NOMO-1 treated with dmso at 0.1 percent for 144 hours (cell line): ENCODE data around the gene FHIT.

Source experiments
- DNase-seq: peaks from one replicate; lab custom pipeline; 2025; ENCODE audit not compliant: unreplicated experiment; lab: John Stamatoyannopoulos, UW

Gene FHIT

DNA sequence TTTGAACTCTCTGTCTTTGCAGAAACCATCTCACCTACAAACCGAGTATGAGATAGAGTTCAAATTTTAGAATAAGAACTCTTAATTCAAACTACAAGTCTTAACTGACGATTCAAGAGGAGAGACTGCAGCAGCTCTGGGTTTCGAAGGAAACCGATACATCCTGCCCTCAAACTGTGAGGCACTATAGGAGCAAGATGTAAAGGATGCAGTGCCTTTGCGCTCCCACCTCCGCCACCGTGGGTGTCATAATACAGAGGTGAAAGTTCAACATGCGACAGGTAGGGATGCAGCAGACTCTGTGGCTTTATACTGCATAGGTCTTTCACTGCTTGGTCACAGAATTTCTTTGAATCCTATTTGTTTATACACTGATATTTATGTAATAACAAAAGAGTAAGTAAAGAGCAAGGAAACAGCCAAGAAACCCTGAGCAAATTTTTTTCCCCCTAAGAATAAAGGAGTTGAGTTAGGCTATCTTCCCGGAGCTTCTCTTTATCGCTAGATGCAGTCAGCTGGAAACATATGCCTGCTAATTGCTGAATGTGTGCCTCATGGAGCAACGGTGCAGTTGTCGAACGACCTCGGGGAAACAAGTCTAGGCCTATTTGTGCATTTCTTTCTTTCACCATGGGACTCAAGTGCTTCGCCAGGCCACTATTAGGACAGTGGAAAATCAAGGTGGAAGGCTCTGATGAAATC is 1103.9 kb downstream of the FHIT start:
- DNase-seq: no peak

DNA sequence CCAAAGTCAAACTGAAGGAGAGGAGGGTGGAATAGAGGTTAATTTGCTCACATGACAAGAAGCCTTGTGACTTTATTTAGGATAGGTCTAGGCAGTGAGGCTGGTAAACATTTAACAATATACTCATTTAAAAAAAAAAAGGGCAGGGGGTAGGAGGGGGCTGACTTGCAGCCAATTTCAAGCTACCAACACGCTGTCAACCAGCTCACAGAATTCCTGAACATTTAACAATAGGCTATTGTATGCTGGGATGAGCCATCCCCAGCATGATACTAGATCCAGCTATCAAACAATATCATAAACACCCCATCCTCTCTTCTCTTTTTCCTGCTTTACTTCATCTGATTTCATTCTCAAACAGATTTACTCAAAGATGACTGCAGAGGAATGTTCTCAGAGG is 1105.1 kb downstream of the FHIT start:
- DNase-seq: no peak

DNA sequence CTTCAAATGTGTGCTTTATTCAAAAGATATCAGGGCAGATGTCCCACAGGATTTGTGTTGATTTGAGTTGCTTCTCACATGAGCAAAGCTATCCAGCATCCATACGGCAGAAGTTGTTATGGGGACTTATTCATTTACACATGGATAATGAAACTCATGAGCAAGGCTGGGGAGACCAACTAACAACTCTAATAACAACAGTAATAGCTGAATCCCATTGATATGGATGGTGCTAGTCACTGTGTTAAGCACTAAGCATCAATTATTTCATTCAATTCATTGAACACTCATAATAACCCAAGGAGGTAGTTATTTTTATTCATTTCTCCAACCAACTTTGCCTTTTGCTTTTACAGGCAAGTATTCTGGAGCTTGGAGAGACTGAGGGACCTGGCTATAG is 1107.2 kb downstream of the FHIT start:
- DNase-seq: no peak

DNA sequence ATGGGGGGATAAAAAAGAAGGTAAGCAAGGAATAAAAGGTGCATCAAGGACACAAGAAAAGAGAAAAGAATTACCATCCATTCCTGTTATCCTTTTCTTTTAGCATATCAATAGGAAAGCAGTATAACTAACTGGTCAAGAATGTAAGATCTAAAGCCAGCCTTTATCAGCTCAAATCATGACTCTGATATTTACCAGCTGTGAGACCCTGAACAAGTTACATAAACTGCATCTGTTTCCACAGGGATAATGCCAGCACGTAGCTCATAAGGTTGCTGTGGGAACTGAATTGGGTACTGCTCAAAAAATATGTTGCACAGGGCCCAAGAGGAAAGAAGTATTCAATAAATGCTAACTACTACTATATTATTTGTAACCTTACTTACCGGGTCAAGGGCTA is 1109.2 kb downstream of the FHIT start:
- DNase-seq: no peak

DNA sequence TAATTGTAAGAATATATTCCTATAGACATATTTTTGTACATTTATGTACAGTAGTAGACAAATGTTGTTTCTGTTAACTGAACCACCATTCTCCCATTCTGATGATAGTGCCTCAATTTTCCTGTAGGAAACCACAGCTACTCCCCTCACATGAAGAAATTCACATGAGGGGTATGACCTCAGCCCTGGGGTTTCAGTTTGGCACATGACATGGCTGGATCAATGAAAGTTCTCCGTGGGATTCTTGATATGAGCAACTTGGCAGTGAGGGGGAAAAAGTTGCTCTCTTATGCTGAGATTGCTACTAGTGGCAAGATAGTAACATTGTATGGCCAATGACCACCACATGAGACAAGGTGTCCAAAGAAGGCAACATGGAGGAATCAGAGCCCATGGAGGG is 1111.1 kb downstream of the FHIT start:
- no peak for DNase-seq

DNA sequence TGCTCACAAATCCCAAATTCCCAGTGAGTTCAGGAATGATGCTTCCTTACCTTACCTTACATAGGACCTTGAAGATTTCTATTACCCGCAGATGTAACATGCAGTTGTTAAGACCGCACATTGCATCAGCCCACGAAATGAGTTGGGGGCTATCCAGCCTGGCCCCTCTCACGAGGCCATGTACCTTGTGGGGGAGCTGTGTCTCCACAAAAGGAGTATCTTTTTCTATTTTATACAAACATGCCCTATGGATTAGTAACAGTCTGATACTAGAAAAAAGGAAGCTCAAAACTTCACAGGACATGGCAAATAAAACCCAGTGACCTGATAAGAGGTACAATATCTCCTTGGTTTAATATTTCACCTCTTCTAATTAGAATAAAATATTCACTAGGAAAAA is 1114.7 kb downstream of the FHIT start:
- no peak for DNase-seq

DNA sequence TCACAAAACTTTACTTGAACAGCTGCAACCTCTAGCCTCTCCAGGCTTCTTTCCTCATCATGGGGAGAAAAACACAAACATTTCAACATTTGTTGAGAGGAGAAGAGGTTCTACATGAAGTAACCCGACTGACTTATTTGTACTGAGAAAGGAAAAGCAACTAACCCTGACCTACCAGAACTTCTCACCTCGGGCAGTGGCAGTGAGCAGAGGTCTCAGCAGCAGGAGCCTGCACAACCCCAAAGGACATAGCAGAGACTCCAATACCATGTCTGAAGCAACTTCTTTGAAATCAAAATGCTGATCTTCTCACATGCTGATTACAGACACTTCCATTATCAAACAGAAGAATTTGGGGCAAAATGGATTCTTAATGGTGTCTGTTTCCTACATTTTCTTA is 1115.8 kb downstream of the FHIT start:
- no peak for DNase-seq

DNA sequence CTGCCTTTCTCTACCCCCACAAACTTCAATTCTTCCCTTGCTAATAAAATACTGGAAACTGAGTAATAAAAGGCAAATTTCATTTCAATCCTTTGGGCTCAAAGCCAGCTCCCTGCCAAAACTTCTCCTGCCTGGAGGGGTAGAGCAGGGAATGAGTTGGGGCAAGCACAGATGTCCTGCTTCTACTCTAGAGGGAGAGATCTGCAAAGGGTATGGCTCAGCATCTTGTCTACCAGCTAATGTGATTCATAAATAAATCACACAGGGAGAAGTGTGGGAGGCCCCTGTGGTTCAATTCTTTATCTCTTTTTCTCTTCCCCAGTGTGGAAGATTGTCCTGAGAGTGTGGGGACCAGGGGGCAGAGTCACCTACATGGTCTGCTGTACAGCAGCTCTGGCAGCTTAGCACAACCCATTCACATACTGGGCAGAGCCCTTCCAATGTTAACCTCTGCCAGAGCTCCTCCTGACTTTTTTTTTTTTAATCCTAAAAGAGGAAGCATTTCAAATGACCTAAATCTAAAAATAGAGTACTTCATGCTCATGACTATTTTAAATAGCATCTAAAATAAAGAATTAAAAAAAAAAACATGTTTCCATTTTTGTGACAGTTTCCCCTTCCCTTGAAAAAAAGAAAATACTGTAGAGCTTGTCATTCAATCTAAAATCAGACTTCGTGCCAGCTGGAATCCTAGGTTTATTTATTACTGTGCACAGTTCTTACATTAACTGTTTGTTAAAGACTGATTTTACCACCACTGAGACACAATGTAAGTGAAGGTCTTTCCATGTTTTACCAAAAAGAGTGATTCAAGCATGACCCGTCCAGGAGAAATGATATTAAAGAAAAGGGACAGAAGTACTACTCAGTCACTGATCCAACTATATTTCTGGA is 1117.7 kb downstream of the FHIT start:
- DNase-seq: peak; percentile 17

DNA sequence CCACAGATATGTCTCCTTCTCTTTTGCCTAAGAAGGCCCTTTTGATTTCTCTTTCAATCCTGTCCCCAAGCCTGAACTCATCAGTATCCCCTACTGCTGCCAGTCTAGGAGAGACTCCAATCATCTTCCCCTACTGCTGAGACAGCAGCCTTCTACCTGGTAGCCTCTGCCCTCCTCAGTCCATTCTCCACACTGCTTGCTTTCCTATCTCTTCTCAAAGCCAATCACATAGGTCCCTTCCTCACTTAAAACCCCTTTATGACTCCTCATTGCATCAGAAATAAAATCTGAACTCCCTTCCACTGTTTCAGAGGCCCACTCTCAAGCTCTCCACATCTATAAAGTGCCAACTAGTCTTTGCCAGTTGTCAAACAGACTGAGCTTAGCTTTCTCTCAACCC is 1119.6 kb downstream of the FHIT start:
- DNase-seq: no peak

DNA sequence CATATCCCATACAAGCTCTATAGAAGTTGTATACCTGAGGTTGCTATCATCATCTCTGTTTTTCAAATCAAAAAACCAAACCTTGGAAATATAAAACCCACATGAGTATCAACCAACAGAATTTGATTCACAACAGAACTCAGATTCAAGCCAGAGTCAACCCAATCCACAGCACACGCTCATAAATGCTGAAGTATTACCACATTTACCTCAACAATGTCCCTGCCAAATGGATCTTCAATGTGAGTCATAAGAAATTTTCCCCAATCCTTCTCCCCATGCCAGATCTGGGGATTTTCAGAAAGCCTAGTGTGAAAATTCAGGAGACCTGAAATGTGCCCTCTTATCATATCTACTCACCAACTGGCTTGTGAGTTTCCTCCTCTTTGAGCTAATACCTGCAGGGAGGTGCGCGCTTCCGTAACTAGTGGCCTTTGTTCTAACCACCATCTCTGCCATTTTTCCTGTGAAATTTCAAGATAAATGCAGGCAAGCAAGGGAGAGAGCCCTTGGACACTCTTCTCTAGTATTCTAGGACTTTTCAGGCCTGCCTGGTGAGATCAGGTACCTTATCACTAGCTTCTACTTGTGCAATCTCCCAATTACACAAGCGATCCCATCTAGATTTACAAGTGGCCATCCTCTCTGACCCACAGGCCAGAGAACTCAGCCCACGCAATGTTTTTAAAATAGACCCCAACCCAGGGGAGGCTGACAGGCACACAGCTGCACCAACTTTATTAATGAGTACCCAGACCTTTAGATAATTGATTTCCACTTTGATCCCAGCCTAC is 1124.5 kb downstream of the FHIT start:
- no peak for DNase-seq

DNA sequence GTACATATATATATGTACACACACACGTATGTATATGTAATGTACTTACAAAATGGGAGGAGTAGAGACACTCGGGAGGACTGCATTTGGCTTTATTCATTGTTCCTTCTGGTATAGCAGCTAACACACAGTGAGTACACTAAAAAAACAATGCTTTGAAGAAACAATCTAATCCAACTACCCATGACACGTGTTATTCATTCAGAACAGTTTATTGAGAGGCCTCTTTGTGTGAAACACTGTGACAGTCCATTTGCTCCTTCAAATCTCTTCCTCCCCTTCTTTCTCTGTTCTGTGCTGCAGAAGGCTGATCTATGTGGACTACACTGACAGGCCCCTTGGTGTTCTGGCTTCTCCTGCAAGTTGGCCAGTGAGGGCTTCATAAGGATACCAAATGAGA is 1125.6 kb downstream of the FHIT start:
- no peak for DNase-seq

DNA sequence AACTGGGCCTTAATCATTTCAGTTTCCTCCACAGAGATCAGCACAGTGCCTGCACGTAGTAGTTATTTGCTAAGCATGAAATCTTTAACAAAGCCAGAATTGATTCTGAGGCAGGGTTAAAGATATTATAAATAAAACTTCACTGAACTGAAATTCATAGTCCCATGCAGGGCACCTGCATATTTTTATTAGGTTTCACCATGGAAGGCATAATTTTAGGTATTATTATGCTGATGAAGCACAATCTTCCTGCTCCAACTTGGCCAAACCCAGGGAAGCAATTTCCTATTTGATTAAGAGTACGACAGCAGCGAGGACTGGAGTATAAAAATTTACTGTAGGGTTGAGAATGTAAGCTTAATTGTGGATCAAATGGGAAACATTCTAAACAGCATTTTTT is 1131.0 kb downstream of the FHIT start:
- no peak for DNase-seq

DNA sequence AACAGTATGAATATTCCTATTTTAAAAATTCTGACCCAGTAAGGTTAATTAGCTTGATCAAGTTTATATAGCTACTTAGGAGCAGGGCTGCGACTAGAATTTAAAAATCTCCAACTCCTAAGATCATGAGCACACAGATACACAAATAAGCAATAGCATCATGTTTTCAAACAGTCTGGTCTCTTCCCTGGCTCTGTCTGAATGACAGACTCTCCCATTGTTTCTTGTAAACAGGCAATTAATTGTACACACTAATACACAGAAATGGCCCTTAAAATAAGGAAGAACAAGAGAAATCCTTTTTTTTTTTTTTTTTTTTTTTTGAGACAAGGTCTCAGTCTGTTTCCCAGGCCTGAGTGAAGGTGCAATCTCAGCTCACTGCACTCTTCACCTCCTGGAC is 1137.1 kb downstream of the FHIT start:
- no peak for DNase-seq

DNA sequence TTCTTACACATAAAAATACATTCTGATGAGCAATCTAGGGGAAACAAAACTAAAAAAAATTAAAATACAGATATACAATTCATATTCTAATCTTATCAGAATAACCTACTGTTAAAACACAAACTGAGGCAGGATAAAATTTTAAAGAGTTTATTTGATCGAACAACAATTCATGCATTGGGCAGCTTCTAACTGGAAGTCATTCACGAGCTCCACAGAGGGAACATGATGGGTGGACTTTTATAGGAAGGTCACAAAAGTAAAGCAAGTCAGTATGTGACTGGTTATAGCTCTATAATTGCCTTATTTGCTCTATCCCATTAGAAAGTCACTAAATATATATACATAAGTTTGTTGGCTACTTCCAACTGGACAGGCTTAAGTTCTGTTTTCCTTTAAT is 1144.0 kb downstream of the FHIT start:
- DNase-seq: no peak

DNA sequence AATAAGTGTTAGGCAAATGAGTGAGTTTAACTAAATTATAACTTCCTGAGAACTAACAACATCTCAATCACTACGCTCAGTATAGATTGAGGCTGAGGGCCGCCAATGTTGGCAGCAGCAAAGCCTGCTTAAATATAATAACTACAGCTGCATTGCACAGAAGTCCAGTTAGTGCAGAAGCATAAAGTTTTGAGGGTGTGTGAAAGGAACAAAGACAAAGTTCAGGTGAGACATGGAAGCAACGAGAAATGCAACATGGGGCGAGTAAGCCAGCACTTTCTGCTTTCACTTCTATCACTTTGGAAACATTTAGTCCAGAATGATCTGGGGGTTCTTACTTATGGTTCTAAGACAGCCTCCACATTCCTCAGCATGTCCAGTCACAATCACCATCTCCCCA is 1149.1 kb downstream of the FHIT start:
- DNase-seq: no peak

DNA sequence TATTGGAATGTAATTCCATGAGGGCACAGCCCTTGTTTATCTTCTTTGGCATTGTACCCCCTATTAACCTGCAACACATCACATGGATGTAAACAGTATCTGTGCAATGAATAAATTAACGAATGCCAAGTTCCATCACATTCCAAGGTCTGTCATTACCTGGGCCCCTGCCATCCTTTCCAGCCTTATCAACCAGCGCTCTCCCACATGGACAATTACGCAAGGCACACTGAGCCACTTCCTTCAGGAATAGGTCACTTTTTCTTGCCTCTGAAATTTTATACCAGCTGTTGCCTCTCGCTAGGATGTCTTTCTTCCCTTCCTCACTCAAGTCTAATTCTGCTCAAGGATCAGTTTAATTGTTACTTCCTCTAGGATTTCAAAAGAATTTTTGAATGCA is 1149.6 kb downstream of the FHIT start:
- DNase-seq: no peak

DNA sequence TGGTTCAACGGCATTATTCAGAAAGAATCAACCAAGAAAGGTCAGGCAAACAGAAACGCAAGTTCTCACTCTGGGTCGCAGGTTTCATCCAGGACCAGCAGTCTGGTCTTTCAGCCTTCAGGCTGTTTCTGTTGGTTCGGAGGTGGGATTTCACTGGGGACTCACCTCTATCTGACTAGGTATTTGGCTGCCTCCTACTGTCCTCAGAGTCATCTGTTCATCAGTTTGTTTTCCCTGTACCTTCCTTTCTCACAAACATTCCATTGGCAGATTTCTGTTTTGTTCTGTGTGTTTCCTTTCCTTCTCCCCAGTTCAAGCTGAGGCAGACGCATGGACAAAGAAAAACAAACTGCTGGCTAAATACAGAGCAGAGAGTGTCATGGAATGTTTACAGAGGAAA is 1154.8 kb downstream of the FHIT start:
- DNase-seq: no peak

DNA sequence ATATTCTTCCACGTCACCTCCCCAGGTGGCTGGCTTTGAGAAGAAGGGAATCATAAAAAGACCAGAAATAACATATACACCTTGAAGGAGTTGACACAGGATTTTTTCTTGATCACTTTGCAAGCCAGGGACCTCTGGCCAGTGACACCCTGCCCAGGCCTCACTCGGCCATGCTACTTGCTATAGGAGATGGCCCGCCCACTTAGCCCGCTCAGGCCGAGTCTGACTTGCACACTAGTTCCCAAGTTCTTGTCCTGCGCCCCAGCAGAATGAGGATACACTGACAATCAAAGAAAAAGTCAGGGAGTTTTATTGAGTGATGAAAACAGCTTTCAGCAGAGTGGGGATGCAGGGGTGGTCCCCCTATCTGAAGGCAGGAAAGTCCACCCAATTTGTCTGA is 1155.3 kb downstream of the FHIT start:
- no peak for DNase-seq

DNA sequence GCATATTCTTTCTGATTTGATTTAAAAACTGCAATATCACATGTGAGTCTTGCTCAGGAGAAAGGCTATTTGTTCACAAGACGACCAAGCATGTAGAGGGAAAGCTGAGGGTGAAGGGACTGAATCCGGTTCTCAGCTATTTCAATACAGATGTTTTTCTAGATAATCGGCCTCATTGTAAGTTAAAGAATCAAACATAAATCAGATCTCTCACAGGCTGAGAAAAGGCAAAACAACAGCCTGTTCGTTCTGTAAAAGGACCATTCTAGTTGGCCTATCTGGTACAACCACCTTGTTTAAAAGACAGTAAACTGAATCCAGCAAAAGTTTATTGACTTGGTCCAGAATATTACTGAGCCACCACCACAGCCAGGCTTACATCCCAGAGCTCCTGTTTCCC is 1155.7 kb downstream of the FHIT start:
- DNase-seq: no peak

DNA sequence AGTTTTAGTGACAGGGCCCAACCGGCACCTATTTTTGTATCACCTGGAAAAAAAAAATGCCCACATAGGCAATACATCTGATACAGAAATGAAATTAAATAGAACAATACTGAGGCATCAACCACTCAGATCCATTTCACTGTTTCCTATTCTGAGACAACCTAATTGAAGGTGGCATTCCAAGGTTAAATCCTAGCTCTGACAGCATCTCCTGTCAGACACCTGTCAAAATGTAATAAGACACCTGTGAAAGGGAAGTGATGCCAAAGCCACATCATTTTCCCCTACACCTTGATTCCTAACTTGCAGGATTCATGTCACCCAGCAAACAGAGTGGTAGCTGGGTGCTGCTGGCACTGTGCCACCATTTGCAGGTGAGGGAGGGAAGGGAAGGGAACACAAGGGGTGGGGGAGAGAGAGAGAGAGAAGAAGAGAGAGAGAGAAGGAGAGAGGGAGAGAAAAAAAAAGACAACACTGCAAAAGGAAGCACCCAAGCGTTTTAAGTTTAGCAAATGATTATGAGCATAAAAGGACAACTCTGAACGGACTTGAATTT is 1156.8 kb downstream of the FHIT start:
- DNase-seq: no peak

DNA sequence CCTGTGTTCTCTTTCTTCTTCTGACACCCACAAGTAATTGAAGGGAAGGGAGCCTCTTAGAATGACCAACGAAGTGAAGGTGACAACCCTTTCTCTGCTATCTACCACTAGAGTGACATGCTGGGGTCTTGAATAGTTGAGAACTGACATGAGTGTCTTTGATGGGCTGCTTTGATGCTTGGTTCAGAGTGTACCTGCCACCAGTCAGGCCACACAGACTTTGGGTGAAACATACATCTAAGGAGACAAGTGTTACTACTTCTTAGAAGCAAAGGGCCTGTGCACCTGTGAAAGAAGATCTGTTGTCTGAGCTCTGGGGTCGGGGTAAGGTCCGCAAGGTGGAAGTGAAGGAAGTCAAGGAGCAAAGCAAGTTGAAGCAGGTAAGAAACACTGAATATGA is 1160.7 kb downstream of the FHIT start:
- DNase-seq: no peak

DNA sequence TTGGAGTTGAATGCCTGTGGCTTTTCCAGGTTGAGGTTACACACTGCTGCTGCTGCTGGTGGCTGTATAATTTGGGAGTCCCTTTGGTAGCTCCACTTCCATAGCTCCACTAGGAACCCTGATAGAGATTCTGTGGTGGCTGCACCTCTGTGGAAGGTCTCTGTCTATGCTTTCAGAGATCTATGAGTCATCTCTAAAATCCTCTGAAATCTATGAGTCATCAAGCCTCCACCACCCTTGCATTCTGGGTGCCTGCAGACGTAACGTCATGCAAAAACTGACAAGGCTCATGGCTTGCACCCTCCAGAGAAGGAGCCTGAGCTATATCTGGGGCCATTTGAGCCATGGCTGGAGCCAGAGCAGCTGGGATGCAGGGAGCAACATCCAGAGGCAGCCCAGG is 1164.4 kb downstream of the FHIT start:
- no peak for DNase-seq
